DMS114 treated with DMSO at 0.1 percent for 48 hours (cell line): ENCODE data around the gene SMC1A.
"Not testable (repeated sequence)": the region's sequence is repeated elsewhere in the genome, so short reads cannot be mapped to it uniquely, and the experiment has no call there.

Experiments
- DNase-seq: peaks from one replicate; lab custom pipeline; 2025; ENCODE audit not compliant: unreplicated experiment; lab: John Stamatoyannopoulos, UW

Gene SMC1A

GRCh38 chrX:53422861-53423306 lies 430 bp upstream of the SMC1A start, which contains the start of gene RIBC1:
TSS of gene RIBC1 (plus strand) at chrX:53422873. CDS start at chrX:53426277, 3,404 bp downstream.
- peak; percentile 31 for DNase-seq

GRCh38 chrX:53421772-53422085 lies 725 bp downstream of the SMC1A start:
- DNase-seq, result no peak

- no peak for DNase-seq
Observed at GRCh38 chrX:53421125-53421524, 1.3 kb downstream of the SMC1A start.

- not testable (repeated sequence) for DNase-seq
Observed at GRCh38 chrX:53420351-53420750, 2.1 kb downstream of the SMC1A start.

GRCh38 chrX:53412446-53412845 lies 10.0 kb downstream of the SMC1A start:
- DNase-seq, result no peak

GRCh38 chrX:53403535-53403934 lies 18.9 kb downstream of the SMC1A start:
- DNase-seq, result no peak

- DNase-seq, result no peak
Observed at GRCh38 chrX:53398216-53398615, 24.2 kb downstream of the SMC1A start.

- DNase-seq, result no peak
Observed at GRCh38 chrX:53395605-53396298, 26.7 kb downstream of the SMC1A start.

GRCh38 chrX:53383376-53384076 lies 38.9 kb downstream of the SMC1A start:
- no peak for DNase-seq

GRCh38 chrX:53379747-53380146 lies 42.7 kb downstream of the SMC1A start:
- no peak for DNase-seq

GRCh38 chrX:53379008-53379710 lies 43.3 kb downstream of the SMC1A start:
- no peak for DNase-seq

- no peak for DNase-seq
Observed at GRCh38 chrX:53377464-53377863, 45.0 kb downstream of the SMC1A start.

GRCh38 chrX:53376888-53377287 lies 45.6 kb downstream of the SMC1A start:
- DNase-seq, result no peak

GRCh38 chrX:53374923-53375322 lies 47.5 kb downstream of the SMC1A start:
- DNase-seq, result no peak

GRCh38 chrX:53374222-53374820 lies 48.1 kb downstream of the SMC1A start:
- no peak for DNase-seq

GRCh38 chrX:53373307-53373706 lies 49.1 kb downstream of the SMC1A start:
- DNase-seq, result no peak

GRCh38 chrX:53366454-53366853 lies 56.0 kb downstream of the SMC1A start:
- not testable (repeated sequence) for DNase-seq

- DNase-seq, result no peak
Observed at GRCh38 chrX:53362449-53362848, 60.0 kb downstream of the SMC1A start.

- no peak for DNase-seq
Observed at GRCh38 chrX:53357799-53358530, 64.5 kb downstream of the SMC1A start.

GRCh38 chrX:53356186-53356585 lies 66.3 kb downstream of the SMC1A start:
- DNase-seq, result no peak

GRCh38 chrX:53354669-53355068 lies 67.8 kb downstream of the SMC1A start:
- DNase-seq, result no peak
